Renal cortical epithelial cell (primary cell): ENCODE measurements around the gene FBXO8. TPM values are rescaled to one million over a fixed set of nuclear protein-coding genes. Genes with fewer than 3 reads are reported as not detected.

Experiments
- DNase-seq: peaks from one replicate; pipeline ENCODE4 v3.0.0-alpha.2; 2011; ENCODE audit warnings: low read depth
- total RNA-seq: library from RNA; depleted of rRNA; stranded (reverse); fragments of >200 nt; gene quantifications from 2 replicates; pipeline ENCODE4 v1.2.3, GENCODE V29; 2014

FBXO8 gene
- total RNA-seq, 1 donor from 2014 or later = 48.5 TPM

- peak; percentile 32 for DNase-seq
Observed at GRCh38 chr4:174244441-174244840, 39.0 kb downstream of the FBXO8 start.

GRCh38 chr4:174241162-174241561, 42.3 kb downstream of the FBXO8 start:
- no peak for DNase-seq

GRCh38 chr4:174236359-174236758, 47.1 kb downstream of the FBXO8 start:
- no peak for DNase-seq

- no peak for DNase-seq
Observed at GRCh38 chr4:174230680-174231079, 52.8 kb downstream of the FBXO8 start.

GRCh38 chr4:174230148-174230547, 53.3 kb downstream of the FBXO8 start:
- no peak for DNase-seq

GRCh38 chr4:174228988-174229387, 54.5 kb downstream of the FBXO8 start:
- DNase-seq = no peak

GRCh38 chr4:174225349-174226049, 58.0 kb downstream of the FBXO8 start:
- DNase-seq = no peak

GRCh38 chr4:174224550-174224949, 58.9 kb downstream of the FBXO8 start:
- no peak for DNase-seq

GRCh38 chr4:174222266-174222872, 61.1 kb downstream of the FBXO8 start:
- peak; percentile 44 for DNase-seq

- DNase-seq = no peak
Observed at GRCh38 chr4:174218127-174218790, 65.2 kb downstream of the FBXO8 start.

GRCh38 chr4:174217273-174218126, 66.0 kb downstream of the FBXO8 start:
- no peak for DNase-seq

- DNase-seq = no peak
Observed at GRCh38 chr4:174216799-174217272, 66.6 kb downstream of the FBXO8 start.

- no peak for DNase-seq
Observed at GRCh38 chr4:174215961-174216680, 67.3 kb downstream of the FBXO8 start.

GRCh38 chr4:174215057-174215456, 68.4 kb downstream of the FBXO8 start:
- DNase-seq = no peak

- DNase-seq = no peak
Observed at GRCh38 chr4:174214101-174214878, 69.2 kb downstream of the FBXO8 start.

GRCh38 chr4:174213731-174214100, 69.8 kb downstream of the FBXO8 start:
- no peak for DNase-seq

GRCh38 chr4:174212061-174212460, 71.4 kb downstream of the FBXO8 start:
- no peak for DNase-seq

GRCh38 chr4:174211622-174212044, 71.8 kb downstream of the FBXO8 start:
- DNase-seq = no peak

GRCh38 chr4:174210952-174211490, 72.4 kb downstream of the FBXO8 start:
- DNase-seq = peak; percentile 26

- no peak for DNase-seq
Observed at GRCh38 chr4:174210354-174210753, 73.1 kb downstream of the FBXO8 start.
